HCT116 (cell line): ENCODE data around the gene FAIM2. TPM values are rescaled to one million over a fixed set of nuclear protein-coding genes. Genes with fewer than 3 reads are reported as not detected.

Source experiments
- ATAC-seq: fragments of 200-7000 bp; cut with Tn5 transposase; 2 replicates; pipeline ENCODE4 v1.9.1; 2020; ENCODE audit warnings: mild to moderate bottlenecking, moderate library complexity
- BruUV-seq: library from RNA; stranded (reverse); fragments of 400-500 nt; replicated peaks from 2 replicates; lab custom pipeline; 2021; lab: Mats Ljungman, UMichigan
- CTCF ChIA-PET: fragments of 300-600 bp; sonication (Branson Sonifier 250); formaldehyde crosslinking; loops from one replicate; lab custom pipeline; 2021; ENCODE audit warnings: antibody characterized with exemption; lab: Charles Lee
- POLR2A ChIA-PET: fragments of 300-600, 350-600 bp; sonication (Branson Sonifier 250); formaldehyde crosslinking; loops from one replicate; lab custom pipeline; 2021; ENCODE audit warnings: antibody characterized with exemption; lab: Charles Lee
- RAD21 ChIA-PET, 2 experiments: fragments of 300-600 bp; sonication (Branson Sonifier 250); formaldehyde crosslinking; loops; one replicate each; lab custom pipeline; 2023; ENCODE audit warnings: low total read pairs in 2 of 2; ENCODE audit not compliant: uncharacterized antibody in 2 of 2, unreplicated experiment in 2 of 2, low non-redundant PET in 1 of 2; lab: Charles Lee
- DNase-seq: peaks from one replicate; pipeline ENCODE4 v3.0.0-alpha.2; 2010; ENCODE audit warnings: low read depth, low spot score
- H2AFZ ChIP-seq: fragments of 200-600 bp; shearing (Covaris generic), sonication (generic); 2 replicates; pipeline ENCODE4 v1.6.1; 2017; ENCODE audit warnings: low read depth, mixed run types, mixed read lengths, antibody characterized with exemption, low read length; ENCODE audit not compliant: poor library complexity, severe bottlenecking
- H3K27ac ChIP-seq: 2 replicates; pipeline ENCODE4 v1.5.1; 2012; ENCODE audit warnings: low read depth, low read length
- H3K27me3 ChIP-seq: fragments of 200-600 bp; sonication (generic); 2 replicates; pipeline ENCODE4 v1.6.1; 2016; ENCODE audit warnings: mixed run types, low read length, mixed read lengths; ENCODE audit not compliant: insufficient read depth
- H3K36me3 ChIP-seq, 2 experiments: fragments of 200-500 bp in 1 of 2; fragments of 200-600 bp in 1 of 2; sonication (Bioruptor generic) in 1 of 2; sonication (generic) in 1 of 2; 2 replicates each; pipeline versions ENCODE4 v1.5.1 to v1.6.1; 2014 to 2016; ENCODE audit warnings: low read length in 2 of 2, inconsistent platforms in 1 of 2, mixed read lengths in 1 of 2, mixed run types in 1 of 2; ENCODE audit not compliant: insufficient read depth in 2 of 2, control insufficient read depth in 1 of 2
- H3K4me1 ChIP-seq, 2 experiments: fragments of 200-600 bp in 1 of 2; sonication (generic) in 1 of 2; 2 replicates each; pipeline versions ENCODE4 v1.5.1 to v1.6.1; 2012 to 2017; ENCODE audit warnings: low read length in 2 of 2, inconsistent platforms in 1 of 2, mild to moderate bottlenecking in 1 of 2, mixed read lengths in 1 of 2, mixed run types in 1 of 2, moderate library complexity in 1 of 2; ENCODE audit not compliant: insufficient read depth in 2 of 2, control insufficient read depth in 1 of 2
- H3K4me2 ChIP-seq: fragments of 200-600 bp; sonication (generic); 2 replicates; pipeline ENCODE4 v1.6.1; 2017; ENCODE audit warnings: mixed run types, low read length, mixed read lengths
- H3K4me3 ChIP-seq, 2 experiments: fragments of 200-600 bp in 1 of 2; sonication (generic) in 1 of 2; replicated peaks in 1 of 2; 2 replicates each; pipeline ENCODE4 v1.5.1; 2011 to 2016; ENCODE audit warnings: low read length in 2 of 2, control low read depth in 1 of 2, low read depth in 1 of 2, mild to moderate bottlenecking in 1 of 2, mixed read lengths in 1 of 2, mixed run types in 1 of 2
- H3K79me2 ChIP-seq: fragments of 200-600 bp; sonication (generic); 2 replicates; pipeline ENCODE4 v1.6.1; 2017; ENCODE audit warnings: mild to moderate bottlenecking, mixed run types, low read length, moderate library complexity, mixed read lengths; ENCODE audit not compliant: insufficient read depth
- H3K9ac ChIP-seq: fragments of 200-600 bp; sonication (generic); 2 replicates; pipeline ENCODE4 v1.6.1; 2016; ENCODE audit warnings: low read length, mixed read lengths
- H3K9me2 ChIP-seq: fragments of 200-600 bp; sonication (generic), shearing (Covaris generic); 2 replicates; pipeline ENCODE4 v1.6.1; 2017; ENCODE audit warnings: mixed run types, mild to moderate bottlenecking, moderate library complexity; ENCODE audit not compliant: insufficient read depth
- H3K9me3 ChIP-seq, 2 experiments: fragments of 200-500 bp in 1 of 2; fragments of 200-600 bp in 1 of 2; sonication (Bioruptor generic) in 1 of 2; sonication (generic) in 1 of 2; 2 replicates each; pipeline ENCODE4 v1.6.1; 2014 to 2017; ENCODE audit warnings: low read length in 2 of 2, mixed read lengths in 2 of 2, inconsistent platforms in 1 of 2, low read depth in 1 of 2, mild to moderate bottlenecking in 1 of 2, mixed run types in 1 of 2, moderate library complexity in 1 of 2; ENCODE audit not compliant: control insufficient read depth in 1 of 2, insufficient read depth in 1 of 2
- H4K20me1 ChIP-seq: fragments of 200-600 bp; sonication (generic), shearing (Covaris generic); 2 replicates; pipeline ENCODE4 v1.6.1; 2017; ENCODE audit warnings: mixed run types, mild to moderate bottlenecking, moderate library complexity; ENCODE audit not compliant: insufficient read depth
- ATF3 ChIP-seq: IDR thresholded peaks from 2 replicates; pipeline ENCODE4 v1.6.1; 2012
- CEBPB ChIP-seq: IDR thresholded peaks from 2 replicates; pipeline ENCODE4 v1.6.1; 2012; ENCODE audit warnings: low read depth
- CTCF ChIP-seq, 3 experiments: fragments of 200-600 bp in 1 of 3; sonication (generic) in 1 of 3; IDR thresholded peaks in 2 of 3; conservative IDR thresholded peaks in 1 of 3; 2 replicates each; pipeline ENCODE4 v1.5.1; 2012 to 2017; ENCODE audit warnings: low read depth in 2 of 3, low read length in 2 of 3, antibody characterized with exemption in 1 of 3, borderline replicate concordance in 1 of 3, control low read depth in 1 of 3, mild to moderate bottlenecking in 1 of 3, mixed read lengths in 1 of 3, mixed run types in 1 of 3, moderate library complexity in 1 of 3; ENCODE audit not compliant: insufficient read depth in 1 of 3
- EZH2 ChIP-seq: fragments of 200-600 bp; sonication (generic); IDR thresholded peaks from 2 replicates; pipeline ENCODE4 v1.6.1; 2017; ENCODE audit warnings: antibody characterized with exemption, mixed run types
- EZH2phosphoT487 ChIP-seq: fragments of 200-600 bp; IDR thresholded peaks from 2 replicates; pipeline ENCODE4 v1.6.1; 2018; ENCODE audit warnings: antibody characterized with exemption, borderline replicate concordance
- JUND ChIP-seq: IDR thresholded peaks from 2 replicates; pipeline ENCODE4 v1.6.1; 2012
- POLR2AphosphoS5 ChIP-seq: IDR thresholded peaks from 2 replicates; pipeline ENCODE4 v1.6.1; 2011; ENCODE audit warnings: mild to moderate bottlenecking, low read depth, low read length, moderate library complexity
- RAD21 ChIP-seq: IDR thresholded peaks from 2 replicates; pipeline ENCODE4 v1.6.1; 2012; ENCODE audit warnings: low read depth, mild to moderate bottlenecking
- SIN3A ChIP-seq: IDR thresholded peaks from 2 replicates; pipeline ENCODE4 v1.6.1; 2012; ENCODE audit warnings: low read depth
- SP1 ChIP-seq: IDR thresholded peaks from 2 replicates; pipeline ENCODE4 v1.6.1; 2012; ENCODE audit warnings: low read depth
- SRF ChIP-seq: IDR thresholded peaks from 2 replicates; pipeline ENCODE4 v1.6.1; 2012; ENCODE audit warnings: low read depth
- TCF7L2 ChIP-seq: IDR thresholded peaks from 2 replicates; pipeline ENCODE4 v1.7.0; 2011; ENCODE audit warnings: borderline replicate concordance, inconsistent platforms; ENCODE audit not compliant: insufficient read depth, insufficient read length; ENCODE audit errors: extremely low read depth
- YY1 ChIP-seq: IDR thresholded peaks from 2 replicates; pipeline ENCODE4 v1.6.1; 2011; ENCODE audit warnings: low read length, low read depth, moderate library complexity, mild to moderate bottlenecking; ENCODE audit not compliant: insufficient replicate concordance; ENCODE audit errors: extremely low read depth
- intact Hi-C: fragments of 100-400 bp; cut with micrococcal nuclease; formaldehyde crosslinking; loops from 2 replicates; pipeline ENCODE4 v1.10.0; 2022
- total RNA-seq: library from RNA; stranded (reverse); gene quantifications from one replicate; pipeline ENCODE4 v1.2.1, GENCODE V29; 2021; ENCODE audit not compliant: unreplicated experiment

Gene FAIM2
- total RNA-seq, 1 experiment from 2014 or later = not detected

GRCh38 chr12:49946497-49946896 is 42.8 kb upstream of the FAIM2 start (continued):
- no peak for TF ChIP-seq RAD21
- TF ChIP-seq, all 23 proteins: peak for 0

GRCh38 chr12:49946086-49946485 is 42.4 kb upstream of the FAIM2 start:
- intact Hi-C loops = no loop called here
- H3K27ac ChIP-seq = no peak overlapping the region

More at GRCh38 chr12:49946086-49946485, 42.4 kb upstream of the FAIM2 start:
- H3K36me3 ChIP-seq = no peaks in the 10 kb centered on the region
- DNase-seq = no peak
- H3K27me3 ChIP-seq = no peaks in the 10 kb centered on the region
- peak overlapping the region; percentile 97 for H2AFZ ChIP-seq
- no peaks in the 10 kb centered on the region for H4K20me1 ChIP-seq
- H3K9me2 ChIP-seq = no peaks in the 10 kb centered on the region
- peaks cover 3 to 13% of the 10 kb centered on the region in 2 experiments; a peak in 3 of 4 replicates for H3K4me1 ChIP-seq
- H3K4me3 ChIP-seq = no peak overlapping the region
- POLR2A ChIA-PET = interaction anchor here (1.1 to 1.9 kb wide), 3 partner anchors 14 to 205 kb away, joined by 3 to 7 read pairs (median 6); partner anchors contain the start of gene TMBIM6
- no peaks in the 10 kb centered on the region for H3K9me3 ChIP-seq
- CTCF ChIA-PET = interaction anchor here (0.9 to 4.0 kb wide), 20 partner anchors 9 to 323 kb away, joined by 3 to 45 read pairs (median 8); partner anchors contain the start of gene PRPF40B
- peak; percentile 9 for ATAC-seq
- TF ChIP-seq EZH2phosphoT487 = no peak
- no peak for TF ChIP-seq SRF
- TF ChIP-seq EZH2 = no peak
- TF ChIP-seq POLR2AphosphoS5 = no peak
- no peak for TF ChIP-seq SIN3A
- no peak for TF ChIP-seq RAD21
- no peak for TF ChIP-seq YY1
- TF ChIP-seq CEBPB = no peak
- no peak for TF ChIP-seq TCF7L2
- TF ChIP-seq CTCF (IDR thresholded peaks at IDR 0.05 in 2 of 3, conservative IDR thresholded peaks at IDR 0.05 in 1 of 3; ENCODE audit: borderline replicate concordance in 1 of 3, insufficient read depth in 1 of 3, low read depth in 2 of 3, low read length in 2 of 3) = no peak
- no peak for TF ChIP-seq JUND
- no peak for TF ChIP-seq ATF3
- TF ChIP-seq SP1 = no peak
- H3K4me2 ChIP-seq = peak overlapping the region; percentile 57
- no peaks in the 10 kb centered on the region for H3K79me2 ChIP-seq
- H3K9ac ChIP-seq = 0 out of 2 replicates have a peak overlapping the region, but pooled peaks have one; percentile 18
- BruUV-seq = no TSS peak
- RAD21 ChIA-PET = interaction anchor here (0.6 to 1.6 kb wide), 5 partner anchors 14 to 1254 kb away, joined by 3 to 6 read pairs (median 3); no protein-coding TSS in a partner anchor
